Measurements from ENCODE around the gene FOXO1.
A peak's percentile ranks its signal among the peaks of the same experiment; 100 is the strongest.

FOXO1 gene

DNA sequence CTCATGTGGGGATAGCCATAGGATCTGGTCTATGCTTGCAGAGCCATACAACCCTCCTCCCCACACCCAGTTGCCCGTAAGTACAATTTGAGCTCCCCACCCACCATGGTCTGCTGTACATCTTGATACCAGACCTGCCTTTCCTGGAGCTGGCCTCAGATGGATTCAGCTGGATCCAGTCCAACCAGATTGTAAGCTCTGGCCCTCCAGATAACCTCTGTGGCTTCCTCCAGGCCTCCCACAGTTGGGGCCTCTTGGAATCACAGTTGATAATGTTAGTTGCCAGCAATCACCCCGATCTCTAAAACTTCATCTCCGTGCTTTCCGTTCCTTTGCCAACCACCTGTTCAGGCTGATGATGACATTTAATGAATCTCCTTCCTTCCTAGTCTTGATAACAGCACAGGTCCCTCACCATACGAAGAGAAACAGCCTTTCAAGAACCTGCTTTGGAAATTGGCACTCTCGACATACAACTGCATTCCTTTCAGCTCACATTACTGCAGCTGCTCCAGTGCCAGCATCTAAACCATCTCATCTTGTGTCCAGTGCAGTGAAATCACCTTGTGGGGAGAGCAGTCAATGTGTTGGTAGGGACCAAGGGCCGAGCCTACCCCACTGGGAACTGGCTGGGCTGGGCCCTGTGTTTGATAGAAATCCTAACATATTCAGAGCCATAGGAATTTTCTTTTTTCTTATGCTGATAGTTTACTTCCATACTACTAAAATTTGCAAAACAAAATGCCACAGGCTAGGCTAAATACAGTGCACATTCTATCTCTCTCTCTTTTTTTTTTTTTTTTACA lies 15.1 kb upstream of the FOXO1 start:
- Histone ChIP-seq H3K27me3 (ENCODE audit: control insufficient read depth in 1 of 2, insufficient read depth in 1 of 2, low read length in 2 of 2) (no peaks in the 10 kb centered on the region), H4K8ac (ENCODE audit: low read length) (no peak overlapping the region), H2AK5ac (ENCODE audit: low read length, severe bottlenecking) (no peak overlapping the region), H3K79me1 (replicated peaks; ENCODE audit: low read length, poor library complexity, severe bottlenecking) (no peaks in the 10 kb centered on the region), H3K4me2 (ENCODE audit: low read length, poor library complexity, severe bottlenecking) (no peak overlapping the region), H3K4me3 (ENCODE audit: insufficient read depth in 1 of 2, low read depth in 1 of 2, low read length in 2 of 2) (no peak overlapping the region), H3K4me1 (ENCODE audit: control insufficient read depth, insufficient read depth, low read depth, low read length) (no peaks in the 10 kb centered on the region), H2BK5ac (ENCODE audit: low read depth, low read length, poor library complexity, severe bottlenecking) (no peak overlapping the region), H2BK15ac (ENCODE audit: low read depth, poor library complexity, severe bottlenecking) (no peak overlapping the region), H2BK120ac (ENCODE audit: low read depth, low read length) (no peak overlapping the region), H3K9me3 (ENCODE audit: control insufficient read depth, low read length) (no peaks in the 10 kb centered on the region), H3K9ac (ENCODE audit: low read length) (no peak overlapping the region), H4K91ac (ENCODE audit: low read length) (no peak overlapping the region), H2BK12ac (ENCODE audit: low read length in 2 of 2) (no peak overlapping the region), H3K27ac (ENCODE audit: low read length, poor library complexity, severe bottlenecking) (no peak overlapping the region), H3K14ac (ENCODE audit: low read length in 2 of 2) (no peak overlapping the region), H2AFZ (ENCODE audit: low read depth, low read length) (no peak overlapping the region), H3K23ac (ENCODE audit: low read length in 2 of 2) (no peak overlapping the region), H3K4ac (ENCODE audit: low read depth in 1 of 2, low read length in 2 of 2) (no peak overlapping the region), H3K18ac (ENCODE audit: low read depth in 1 of 2, low read length in 2 of 2) (no peak overlapping the region), H3K36me3 (ENCODE audit: control insufficient read depth in 1 of 2, insufficient read depth in 2 of 2, low read depth in 1 of 2, low read length in 2 of 2) (no peaks in the 10 kb centered on the region)
- WGBS = 74% methylated on average over 6 of the region's 7 CpGs
- no peak for DNase-seq

DNA sequence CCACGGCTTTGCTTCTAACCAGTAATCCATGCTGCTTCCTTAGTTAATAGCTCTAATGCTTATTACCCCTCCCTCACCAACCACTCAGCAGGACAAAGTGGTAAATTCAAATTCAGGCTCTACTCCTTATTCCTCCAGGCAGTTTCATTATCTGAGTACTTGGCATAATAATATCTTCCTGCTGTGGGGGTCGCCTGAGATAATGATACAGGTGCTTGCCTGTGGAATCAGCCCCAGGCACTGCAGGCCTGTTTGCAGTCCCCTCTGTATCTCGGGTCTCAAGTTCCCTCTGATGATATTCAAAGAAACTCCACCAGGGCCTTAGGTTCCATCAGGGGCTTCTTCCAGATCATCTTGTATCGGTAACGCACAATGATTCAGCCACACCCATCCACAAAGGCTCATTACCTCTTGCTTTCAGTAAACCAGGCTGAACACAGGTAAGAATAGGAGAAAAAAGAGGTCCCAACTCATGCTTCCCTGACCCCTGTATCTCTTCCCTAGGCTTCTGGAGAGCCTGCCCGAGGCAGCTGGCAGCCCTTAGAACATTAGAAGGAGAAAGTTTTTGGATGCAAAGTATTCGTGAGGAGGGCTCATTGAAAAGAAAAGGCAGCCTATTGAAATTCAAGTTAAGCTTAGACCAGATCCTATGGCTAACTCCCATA lies 14.3 kb upstream of the FOXO1 start:
- no peaks in the 10 kb centered on the region for H3K36me3 ChIP-seq (ENCODE audit: control insufficient read depth in 1 of 2, insufficient read depth in 2 of 2, low read depth in 1 of 2, low read length in 2 of 2)
- DNase-seq = no peak
- no peak overlapping the region for H2AFZ ChIP-seq (ENCODE audit: low read depth, low read length)
- no peak overlapping the region for H3K4me3 ChIP-seq (ENCODE audit: insufficient read depth in 1 of 2, low read depth in 1 of 2, low read length in 2 of 2)
- H3K4me2 ChIP-seq (ENCODE audit: low read length, poor library complexity, severe bottlenecking) = no peak overlapping the region
- no peak overlapping the region for H3K4ac ChIP-seq (ENCODE audit: low read depth in 1 of 2, low read length in 2 of 2)
- no peaks in the 10 kb centered on the region for H3K9me3 ChIP-seq (ENCODE audit: control insufficient read depth, low read length)
- H3K9ac ChIP-seq (ENCODE audit: low read length) = no peak overlapping the region
- H4K91ac ChIP-seq (ENCODE audit: low read length) = no peak overlapping the region
- no peak overlapping the region for H2AK5ac ChIP-seq (ENCODE audit: low read length, severe bottlenecking)
- H3K4me1 ChIP-seq (ENCODE audit: control insufficient read depth, insufficient read depth, low read depth, low read length) = no peaks in the 10 kb centered on the region
- no peak overlapping the region for H2BK15ac ChIP-seq (ENCODE audit: low read depth, poor library complexity, severe bottlenecking)
- no peak overlapping the region for H2BK120ac ChIP-seq (ENCODE audit: low read depth, low read length)
- WGBS = 65% methylated on average over 6 of the region's 7 CpGs
- H2BK12ac ChIP-seq (ENCODE audit: low read length in 2 of 2) = no peak overlapping the region
- no peak overlapping the region for H4K8ac ChIP-seq (ENCODE audit: low read length)
- no peaks in the 10 kb centered on the region for H3K27me3 ChIP-seq (ENCODE audit: control insufficient read depth in 1 of 2, insufficient read depth in 1 of 2, low read length in 2 of 2)
- no peaks in the 10 kb centered on the region for H3K79me1 ChIP-seq (replicated peaks; ENCODE audit: low read length, poor library complexity, severe bottlenecking)
- H3K18ac ChIP-seq (ENCODE audit: low read depth in 1 of 2, low read length in 2 of 2) = no peak overlapping the region
- no peak overlapping the region for H3K27ac ChIP-seq (ENCODE audit: low read length, poor library complexity, severe bottlenecking)
- H3K14ac ChIP-seq (ENCODE audit: low read length in 2 of 2) = no peak overlapping the region
- H2BK5ac ChIP-seq (ENCODE audit: low read depth, low read length, poor library complexity, severe bottlenecking) = no peak overlapping the region
- no peak overlapping the region for H3K23ac ChIP-seq (ENCODE audit: low read length in 2 of 2)

- Histone ChIP-seq H2BK15ac (ENCODE audit: low read depth, poor library complexity, severe bottlenecking) (no peak overlapping the region), H2AK5ac (ENCODE audit: low read length, severe bottlenecking) (no peak overlapping the region), H3K14ac (ENCODE audit: low read length in 2 of 2) (peak overlapping the region in 1 of 2 experiments; percentile 15), H3K23ac (ENCODE audit: low read length in 2 of 2) (no peak overlapping the region), H3K4me1 (ENCODE audit: control insufficient read depth, insufficient read depth, low read depth, low read length) (no peaks in the 10 kb centered on the region), H3K27ac (ENCODE audit: low read length, poor library complexity, severe bottlenecking) (no peak overlapping the region), H3K4ac (ENCODE audit: low read depth in 1 of 2, low read length in 2 of 2) (no peak overlapping the region), H3K4me2 (ENCODE audit: low read length, poor library complexity, severe bottlenecking) (no peak overlapping the region), H4K8ac (ENCODE audit: low read length) (no peak overlapping the region), H4K91ac (ENCODE audit: low read length) (no peak overlapping the region), H2BK120ac (ENCODE audit: low read depth, low read length) (no peak overlapping the region), H3K18ac (ENCODE audit: low read depth in 1 of 2, low read length in 2 of 2) (no peak overlapping the region), H3K9me3 (ENCODE audit: control insufficient read depth, low read length) (no peaks in the 10 kb centered on the region), H3K79me1 (replicated peaks; ENCODE audit: low read length, poor library complexity, severe bottlenecking) (no peaks in the 10 kb centered on the region), H3K4me3 (ENCODE audit: insufficient read depth in 1 of 2, low read depth in 1 of 2, low read length in 2 of 2) (no peak overlapping the region), H2BK5ac (ENCODE audit: low read depth, low read length, poor library complexity, severe bottlenecking) (no peak overlapping the region), H2AFZ (ENCODE audit: low read depth, low read length) (no peak overlapping the region), H3K36me3 (ENCODE audit: control insufficient read depth in 1 of 2, insufficient read depth in 2 of 2, low read depth in 1 of 2, low read length in 2 of 2) (no peaks in the 10 kb centered on the region), H2BK12ac (ENCODE audit: low read length in 2 of 2) (no peak overlapping the region), H3K27me3 (ENCODE audit: control insufficient read depth in 1 of 2, insufficient read depth in 1 of 2, low read length in 2 of 2) (no peaks in the 10 kb centered on the region), H3K9ac (ENCODE audit: low read length) (no peak overlapping the region)
- WGBS = 87% methylated on average over 5 of the region's 6 CpGs
- DNase-seq = no peak
Observed at GRCh38 chr13:40679480-40679985, 13.1 kb upstream of the FOXO1 start.

DNA sequence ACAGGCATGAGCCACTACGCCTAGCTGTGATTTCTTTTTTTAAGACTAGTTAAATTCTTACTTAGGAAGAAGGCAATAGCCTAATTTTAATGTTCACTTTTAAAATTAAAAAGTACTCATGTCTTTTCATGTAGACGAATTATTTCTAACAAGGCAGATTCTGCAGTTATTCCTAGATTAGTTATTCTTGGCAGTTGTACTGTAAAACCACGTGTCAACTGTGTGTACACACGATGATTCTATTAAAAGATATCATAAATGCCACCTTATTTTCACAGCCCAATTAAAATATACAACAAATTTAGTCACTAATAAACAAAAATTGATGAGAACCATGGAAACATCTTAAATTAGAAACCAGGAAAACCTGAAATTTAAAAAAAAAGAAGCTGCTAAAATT lies 10.6 kb upstream of the FOXO1 start:
- Histone ChIP-seq H3K4me3 (ENCODE audit: insufficient read depth in 1 of 2, low read depth in 1 of 2, low read length in 2 of 2) (no peak overlapping the region), H3K27me3 (ENCODE audit: control insufficient read depth in 1 of 2, insufficient read depth in 1 of 2, low read length in 2 of 2) (no peaks in the 10 kb centered on the region), H2BK12ac (ENCODE audit: low read length in 2 of 2) (no peak overlapping the region), H2BK15ac (ENCODE audit: low read depth, poor library complexity, severe bottlenecking) (no peak overlapping the region), H2BK5ac (ENCODE audit: low read depth, low read length, poor library complexity, severe bottlenecking) (no peak overlapping the region), H3K4me2 (ENCODE audit: low read length, poor library complexity, severe bottlenecking) (no peak overlapping the region), H3K9me3 (ENCODE audit: control insufficient read depth, low read length) (no peaks in the 10 kb centered on the region), H3K23ac (ENCODE audit: low read length in 2 of 2) (no peak overlapping the region), H3K4ac (ENCODE audit: low read depth in 1 of 2, low read length in 2 of 2) (no peak overlapping the region), H3K9ac (ENCODE audit: low read length) (no peak overlapping the region), H3K14ac (ENCODE audit: low read length in 2 of 2) (no peak overlapping the region), H3K18ac (ENCODE audit: low read depth in 1 of 2, low read length in 2 of 2) (no peak overlapping the region), H3K4me1 (ENCODE audit: control insufficient read depth, insufficient read depth, low read depth, low read length) (no peaks in the 10 kb centered on the region), H2BK120ac (ENCODE audit: low read depth, low read length) (no peak overlapping the region), H2AFZ (ENCODE audit: low read depth, low read length) (no peak overlapping the region), H3K27ac (ENCODE audit: low read length, poor library complexity, severe bottlenecking) (no peak overlapping the region), H2AK5ac (ENCODE audit: low read length, severe bottlenecking) (no peak overlapping the region), H3K79me1 (replicated peaks; ENCODE audit: low read length, poor library complexity, severe bottlenecking) (no peaks in the 10 kb centered on the region), H4K8ac (ENCODE audit: low read length) (no peak overlapping the region), H3K36me3 (ENCODE audit: control insufficient read depth in 1 of 2, insufficient read depth in 2 of 2, low read depth in 1 of 2, low read length in 2 of 2) (no peaks in the 10 kb centered on the region), H4K91ac (ENCODE audit: low read length) (no peak overlapping the region)
- WGBS = 97% methylated on average over 3 of the region's 4 CpGs
- no peak for DNase-seq

Measured in mesenchymal stem cell (in vitro differentiated cells and primary cell).